A549 (cell line): Measurements from ENCODE around the gene LIMS1. TPM values are rescaled to one million over a fixed set of nuclear protein-coding genes. Genes with fewer than 3 reads are reported as not detected.
"Not testable (repeated sequence)": the region's sequence is repeated elsewhere in the genome, so short reads cannot be mapped to it uniquely, and the experiment has no call there.

Experiments used
- ATAC-seq, 2 experiments: fragments of 200-7000 bp in 1 of 2; fragments of >200 bp in 1 of 2; cut with Nextera tagmentation in 1 of 2; cut with Tn5 transposase in 1 of 2; 3 replicates each; pipeline versions ENCODE4 v1.8.0 to v1.9.1; 2018 to 2020; ENCODE audit warnings: mild to moderate bottlenecking in 1 of 2, moderate library complexity in 1 of 2
- CTCF ChIA-PET: fragments of 300-600 bp; sonication (Branson Sonifier 250); formaldehyde crosslinking; extraction: SDS; loops from one replicate; lab custom pipeline; 2021; ENCODE audit warnings: antibody characterized with exemption, inconsistent platforms; lab: Yijun Ruan, JAX
- POLR2A ChIA-PET: fragments of 350-600 bp; formaldehyde crosslinking; extraction: SDS; loops from one replicate; lab custom pipeline; 2021; ENCODE audit warnings: antibody characterized with exemption, inconsistent platforms; lab: Yijun Ruan, JAX
- DNase-seq, 2 experiments: peaks; one replicate each; pipeline versions ENCODE4 v3.0.0 to v3.0.0-alpha.2; 2011 to 2016; ENCODE audit warnings: low read depth in 1 of 2, low spot score in 1 of 2
- FAIRE-seq: peaks from 2 replicates; lab custom pipeline; 2011; peaks lifted over from hg19 to GRCh38; lab: Jason Lieb, UNC
- H3K27ac ChIP-seq, 2 experiments: fragments of >200 bp; sonication (Bioruptor Twin); formaldehyde crosslinking; 3 replicates each; pipeline ENCODE4 v1.5.1; 2016 to 2017
- H3K4me1 ChIP-seq: fragments of >200 bp; sonication (Bioruptor Twin); formaldehyde crosslinking; 3 replicates; pipeline ENCODE4 v1.6.1; 2016
- H3K4me2 ChIP-seq: fragments of >200 bp; sonication (Bioruptor Twin); formaldehyde crosslinking; 3 replicates; pipeline ENCODE4 v1.6.1; 2016
- H3K4me3 ChIP-seq: fragments of >200 bp; sonication (Bioruptor Twin); formaldehyde crosslinking; 3 replicates; pipeline ENCODE4 v1.5.1; 2016
- H3K9me3 ChIP-seq: fragments of >200 bp; sonication (Bioruptor Twin); formaldehyde crosslinking; 3 replicates; pipeline ENCODE4 v1.6.1; 2016
- FOSL2 ChIP-seq, 2 experiments: fragments of 450-650 bp in 1 of 2; fragments of >200 bp in 1 of 2; sonication (Bioruptor Twin) in 1 of 2; formaldehyde crosslinking; IDR thresholded peaks; 2 replicates each; pipeline versions ENCODE4 v1.5.0 to v1.6.1; 2016 to 2020; ENCODE audit warnings: mild to moderate bottlenecking in 1 of 2, moderate library complexity in 1 of 2
- MAFK ChIP-seq: fragments of 450-650 bp; IDR thresholded peaks from 2 replicates; pipeline ENCODE4 v1.6.1; 2014; ENCODE audit not compliant: partially characterized antibody
- WGBS: methylation state at CpG from one replicate; pipeline ENCODE4 v1.1.6; 2017; ENCODE audit errors: missing lambda C conversion rate; 5-methylcytosine and 5-hydroxymethylcytosine counted together
- polyA plus RNA-seq, 4 experiments: library from polyadenylated mRNA; depleted of rRNA in 3 of 4; stranded (reverse); fragments of >200 nt; fragmentation: RNase III in 1 of 4; extraction: RNeasy Plus Mini Kit Qiagen cat#74134 plus additional on column Dnase treatment in 1 of 4; gene quantifications; 2 replicates in 3 of 4; 3 replicates in 1 of 4; pipeline ENCODE4 v1.2.3, GENCODE V29; 2011 to 2017

The LIMS1 gene
- polyA plus RNA-seq, 2 of the 4 experiments (the other 2 are of a cell fraction), result 40.0 to 94.1 TPM

- FAIRE-seq, H3K4me2 ChIP-seq, H3K27ac ChIP-seq, POLR2A ChIA-PET, ATAC-seq, DNase-seq, H3K4me3 ChIP-seq, CTCF ChIA-PET, H3K9me3 ChIP-seq: not testable (repeated sequence)
- H3K4me1 ChIP-seq, result peaks cover 14% of the 10 kb centered on the region
- 85% methylated on average over 6 of the region's 7 CpGs for WGBS
Measured at GRCh38 chr2:108658553-108658952, 124.3 kb downstream of the LIMS1 start.

GRCh38 chr2:108661493-108661892 is 127.2 kb downstream of the LIMS1 start:
- CTCF ChIA-PET, result interaction anchor here (0.8 kb wide), 1 partner anchor 25 kb away, joined by 3 read pairs; no protein-coding TSS in a partner anchor
- Histone ChIP-seq H3K27ac (peak overlapping the region in 1 of 2 experiments; percentile 59; a peak in 3 of 6 replicates), H3K4me1 (peaks cover 14% of the 10 kb centered on the region), H3K4me2 (peak overlapping the region; percentile 29; the same call in 2 of the 3 replicates)
- POLR2A ChIA-PET, H3K9me3 ChIP-seq, H3K4me3 ChIP-seq, DNase-seq, FAIRE-seq: not testable (repeated sequence)
- ATAC-seq, result peak in 1 of 2 experiments; percentile 26; a peak in 3 of 6 replicates
- 88% methylated on average over 3 of the region's 4 CpGs for WGBS

- CTCF ChIA-PET, result interaction anchor here (0.8 kb wide), 1 partner anchor 25 kb away, joined by 3 read pairs; no protein-coding TSS in a partner anchor
- POLR2A ChIA-PET; DNase-seq; H3K9me3 ChIP-seq; H3K4me3 ChIP-seq; FAIRE-seq; TF ChIP-seq FOSL2 (IDR thresholded peaks at IDR 0.05): not testable (repeated sequence)
- H3K4me2 ChIP-seq, result peak overlapping the region; percentile 29
- H3K27ac ChIP-seq, result peak overlapping the region in 1 of 2 experiments; percentile 59; a peak in 3 of 6 replicates
- TF ChIP-seq FOSL2 (CRISPR knock-in tag; IDR thresholded peaks at IDR 0.05) (peak; percentile 67), MAFK (peak; percentile 33)
- peak; percentile 88 to 90 for ATAC-seq
- 32% methylated on average over 5 of the region's 5 CpGs for WGBS
- H3K4me1 ChIP-seq, result peaks cover 14% of the 10 kb centered on the region
Measured at GRCh38 chr2:108662207-108662612, 127.9 kb downstream of the LIMS1 start.

- peaks cover 14% of the 10 kb centered on the region for H3K4me1 ChIP-seq
- POLR2A ChIA-PET, H3K4me2 ChIP-seq, CTCF ChIA-PET, H3K4me3 ChIP-seq, H3K27ac ChIP-seq, FAIRE-seq, ATAC-seq, DNase-seq, H3K9me3 ChIP-seq: not testable (repeated sequence)
- 94% methylated on average over 2 of the region's 2 CpGs for WGBS
Measured at GRCh38 chr2:108663346-108663745, 129.1 kb downstream of the LIMS1 start.

- H3K9me3 ChIP-seq, FAIRE-seq, POLR2A ChIA-PET, H3K4me3 ChIP-seq, H3K27ac ChIP-seq, ATAC-seq, DNase-seq, H3K4me2 ChIP-seq, CTCF ChIA-PET: not testable (repeated sequence)
- WGBS, result 99% methylated on average over 3 of the region's 3 CpGs
- peaks cover 14% of the 10 kb centered on the region for H3K4me1 ChIP-seq
Measured at GRCh38 chr2:108664089-108664488, 129.8 kb downstream of the LIMS1 start.

GRCh38 chr2:108664979-108665378 is 130.7 kb downstream of the LIMS1 start:
- peaks cover 14% of the 10 kb centered on the region for H3K4me1 ChIP-seq
- H3K9me3 ChIP-seq, DNase-seq, H3K27ac ChIP-seq, ATAC-seq, H3K4me2 ChIP-seq, FAIRE-seq, H3K4me3 ChIP-seq, POLR2A ChIA-PET: not testable (repeated sequence)
- CTCF ChIA-PET, result interaction anchor here (1.6 kb wide), 1 partner anchor 28 kb away, joined by 3 read pairs; no protein-coding TSS in a partner anchor
- 100% methylated on average over 1 of the region's 1 CpG for WGBS

- H3K4me3 ChIP-seq, ATAC-seq, H3K9me3 ChIP-seq, POLR2A ChIA-PET, H3K4me2 ChIP-seq, FAIRE-seq, DNase-seq, H3K27ac ChIP-seq: not testable (repeated sequence)
- WGBS, result 95% methylated on average over 4 of the region's 4 CpGs
- CTCF ChIA-PET, result interaction anchor here (1.6 kb wide), 1 partner anchor 29 kb away, joined by 3 read pairs; no protein-coding TSS in a partner anchor
- peaks cover 14% of the 10 kb centered on the region for H3K4me1 ChIP-seq
Measured at GRCh38 chr2:108665975-108666374, 131.7 kb downstream of the LIMS1 start.

- H3K4me3 ChIP-seq, H3K4me2 ChIP-seq, H3K27ac ChIP-seq, H3K4me1 ChIP-seq, H3K9me3 ChIP-seq, FAIRE-seq, CTCF ChIA-PET, DNase-seq, POLR2A ChIA-PET, ATAC-seq: not testable (repeated sequence)
- WGBS, result 82% methylated on average over 2 of the region's 2 CpGs
Measured at GRCh38 chr2:108667140-108667539, 132.9 kb downstream of the LIMS1 start.

- H3K9me3 ChIP-seq, H3K4me2 ChIP-seq, H3K4me1 ChIP-seq, ATAC-seq, DNase-seq, H3K27ac ChIP-seq, H3K4me3 ChIP-seq, POLR2A ChIA-PET, FAIRE-seq, CTCF ChIA-PET: not testable (repeated sequence)
- WGBS, result 31% methylated on average over 1 of the region's 1 CpG
Measured at GRCh38 chr2:108670282-108670681, 136.0 kb downstream of the LIMS1 start.

GRCh38 chr2:108672200-108672805 is 138.0 kb downstream of the LIMS1 start:
- H3K27ac ChIP-seq, H3K4me2 ChIP-seq, FAIRE-seq, H3K4me1 ChIP-seq, DNase-seq, H3K4me3 ChIP-seq, H3K9me3 ChIP-seq, POLR2A ChIA-PET, ATAC-seq: not testable (repeated sequence)
- CTCF ChIA-PET, result interaction anchor here (0.7 kb wide), 1 partner anchor 31 kb away, joined by 3 read pairs; no protein-coding TSS in a partner anchor
- WGBS, result 93% methylated on average over 2 of the region's 6 CpGs

- H3K4me3 ChIP-seq, H3K4me1 ChIP-seq, DNase-seq, H3K4me2 ChIP-seq, POLR2A ChIA-PET, FAIRE-seq, CTCF ChIA-PET, ATAC-seq, H3K9me3 ChIP-seq, H3K27ac ChIP-seq: not testable (repeated sequence)
- 100% methylated on average over 1 of the region's 1 CpG for WGBS
Measured at GRCh38 chr2:108676522-108676921, 142.3 kb downstream of the LIMS1 start.
